Measurements from ENCODE around the gene FAM89B.

Gene FAM89B

DNA sequence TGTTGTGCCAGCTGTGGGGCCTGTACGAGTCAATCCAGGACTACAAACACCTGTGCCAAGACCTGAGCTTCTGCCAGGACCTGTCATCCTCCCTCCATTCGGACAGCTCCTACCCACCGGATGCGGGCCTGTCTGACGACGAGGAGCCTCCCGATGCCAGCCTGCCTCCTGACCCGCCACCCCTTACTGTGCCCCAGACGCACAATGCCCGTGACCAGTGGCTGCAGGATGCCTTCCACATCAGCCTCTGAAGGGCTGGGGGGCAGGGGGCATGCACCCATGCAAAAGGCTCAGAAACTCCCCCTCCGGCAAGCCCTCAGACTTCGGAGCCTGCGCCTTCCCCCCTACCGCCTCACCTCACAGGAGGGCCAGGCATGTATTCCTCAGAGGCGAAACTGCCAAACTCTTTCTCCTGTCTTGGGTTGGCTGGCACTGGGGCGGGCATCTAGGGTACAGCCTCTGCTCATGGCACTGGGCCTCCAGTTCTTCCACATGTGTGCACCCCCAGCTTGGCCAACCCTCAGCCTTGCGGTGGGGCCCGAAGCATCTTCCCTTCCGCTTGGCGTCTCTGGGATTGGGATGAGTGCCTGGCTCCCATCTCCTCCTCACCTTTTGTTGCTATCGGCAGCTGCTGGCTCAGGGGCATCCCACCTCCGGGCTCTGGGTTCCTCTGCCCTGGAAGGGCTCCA is 1.2 kb downstream of the FAM89B start:
- no peak for DNase-seq (ENCODE audit: low read depth)

DNA sequence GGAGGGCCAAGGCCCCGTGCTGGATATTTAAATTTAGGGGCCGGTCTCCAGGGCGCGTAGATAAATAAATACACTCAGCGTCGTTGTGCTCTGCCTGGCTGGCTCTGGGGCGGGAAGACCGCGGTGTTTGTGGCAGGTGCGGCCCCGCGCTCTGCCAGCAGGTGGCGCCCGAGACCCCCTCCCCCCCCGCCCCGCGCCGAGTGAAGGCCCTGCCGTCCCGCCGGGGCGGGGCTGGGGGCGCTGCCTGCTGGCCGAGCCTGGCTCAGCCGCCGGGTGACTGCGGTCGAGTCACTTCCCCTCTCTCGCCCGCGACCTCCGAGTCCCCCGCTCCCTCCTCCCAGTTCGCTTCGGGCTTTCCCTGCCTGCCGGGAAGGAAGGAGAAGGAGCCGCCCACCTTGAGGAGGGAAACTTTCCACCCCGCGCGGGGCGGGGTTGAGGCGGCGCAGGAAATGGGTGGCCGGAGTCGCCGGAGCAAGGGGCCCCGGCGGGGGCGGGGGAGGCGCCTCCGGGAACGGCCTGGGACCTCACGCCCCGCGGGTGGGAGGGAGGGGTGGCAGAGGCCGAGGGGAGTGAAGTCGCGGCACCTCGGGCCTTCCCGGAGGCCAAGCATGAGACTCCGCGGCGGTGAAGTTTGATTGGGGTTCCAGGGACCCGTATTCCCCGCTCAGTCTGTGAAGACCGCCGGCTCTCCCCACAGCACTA is 1.9 kb downstream of the FAM89B start:
- DNase-seq (ENCODE audit: low read depth), result peak; percentile 58

DNA sequence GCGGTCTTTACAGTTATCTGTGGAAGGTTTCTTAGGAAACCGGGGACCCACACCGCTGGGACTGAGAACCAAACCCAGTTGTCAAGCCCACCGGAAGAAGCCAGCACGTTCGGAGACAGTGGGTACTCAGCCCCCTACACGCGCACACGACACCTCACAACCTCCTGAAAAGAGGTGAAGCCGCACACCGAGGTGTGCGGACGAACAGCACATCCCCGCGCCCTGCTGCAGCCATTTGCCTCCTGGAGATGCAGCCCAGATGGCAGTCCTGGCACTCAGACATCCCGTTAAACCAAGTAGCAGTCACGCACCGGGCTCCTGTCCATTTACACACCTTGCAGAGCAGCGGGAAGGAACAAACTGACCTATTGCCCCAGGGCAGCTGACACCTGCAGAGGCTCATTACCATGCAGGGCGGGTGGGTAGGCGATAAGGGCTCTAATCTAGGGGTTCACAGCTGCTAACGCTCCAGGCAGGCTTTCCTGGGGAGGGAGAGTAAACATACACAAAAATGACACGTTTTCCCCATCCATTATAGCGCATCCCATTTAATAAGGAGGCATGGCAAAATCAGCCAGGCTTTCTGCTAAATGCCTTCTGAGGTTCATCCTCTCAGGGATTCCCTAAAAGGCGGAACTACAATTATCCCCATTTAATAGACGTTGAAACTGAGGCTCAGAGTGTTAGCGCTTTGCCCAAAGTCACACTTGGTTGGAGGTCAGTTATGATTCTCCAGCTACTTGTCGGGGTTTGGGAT is 2.7 kb downstream of the FAM89B start:
- DNase-seq (ENCODE audit: low read depth), result no peak

DNA sequence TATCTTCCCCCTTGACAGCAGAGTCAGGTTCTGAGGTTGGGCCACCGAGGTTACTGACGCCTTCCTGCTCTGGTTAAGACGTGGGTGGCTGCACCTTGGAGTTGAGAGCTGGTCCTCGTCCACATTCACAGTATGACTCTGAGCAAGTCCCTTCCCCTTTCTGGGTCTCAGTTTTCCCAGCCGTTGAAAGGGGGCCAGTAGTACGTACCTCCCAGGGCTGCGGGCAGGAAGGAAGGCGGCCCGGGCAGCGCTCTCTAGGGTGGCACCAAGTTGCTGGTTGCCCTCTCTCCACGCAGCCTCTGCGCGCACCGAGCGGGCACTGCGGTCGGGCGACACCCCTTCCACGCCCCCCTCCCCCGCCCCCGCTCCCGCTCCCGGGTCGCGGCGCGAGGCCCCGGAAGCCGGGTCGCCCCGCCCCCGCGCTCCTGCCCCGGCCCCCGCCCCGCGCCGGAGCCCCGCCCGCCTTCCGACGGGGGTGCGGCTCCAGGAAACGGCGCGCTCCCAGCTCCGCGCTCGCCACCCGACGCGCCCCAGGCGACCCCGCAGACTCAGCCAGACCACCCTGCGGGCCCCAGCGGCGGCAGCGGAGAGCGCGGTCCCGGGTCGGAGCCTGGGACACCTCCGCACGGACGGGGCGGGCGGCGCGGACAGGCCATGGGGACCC is 3.4 kb downstream of the FAM89B start, which contains the start of gene EHBP1L1:
Gene EHBP1L1 (plus strand): TSS at position 486 of the 664 bp plus-strand sequence. CDS start 250 bp downstream, outside the sequence.
- no peak for DNase-seq (ENCODE audit: low read depth)

DNA sequence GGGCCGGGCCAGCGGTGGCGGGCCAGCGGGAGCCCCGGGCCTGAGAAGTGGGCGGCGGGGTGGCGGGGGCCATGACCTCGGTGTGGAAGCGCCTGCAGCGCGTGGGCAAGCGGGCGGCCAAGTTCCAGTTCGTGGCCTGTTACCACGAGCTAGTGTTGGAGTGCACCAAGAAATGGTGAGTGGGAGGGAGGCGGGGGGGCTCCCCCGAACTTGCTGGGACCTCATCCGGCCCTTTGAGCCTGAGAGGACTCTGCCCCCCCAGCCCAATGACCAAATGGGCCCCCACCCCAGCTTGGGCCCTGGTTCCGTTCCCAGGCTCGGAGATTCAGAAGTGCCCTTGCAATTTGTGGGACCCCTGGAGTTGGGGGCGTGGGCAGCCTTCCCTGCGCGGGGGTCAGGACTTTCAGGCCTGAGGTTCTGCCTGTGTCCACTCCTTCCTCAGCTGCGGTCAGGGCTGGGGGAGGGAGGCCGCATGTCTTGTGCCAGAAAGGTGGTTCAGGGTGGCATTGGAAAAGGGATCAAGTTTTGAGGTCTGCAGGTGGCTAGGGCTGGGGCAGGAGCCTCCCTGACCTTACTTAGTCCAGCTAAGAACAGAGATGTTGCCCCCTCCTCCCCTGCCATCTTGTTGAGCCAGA is 4.0 kb downstream of the FAM89B start:
- no peak for DNase-seq (ENCODE audit: low read depth)

DNA sequence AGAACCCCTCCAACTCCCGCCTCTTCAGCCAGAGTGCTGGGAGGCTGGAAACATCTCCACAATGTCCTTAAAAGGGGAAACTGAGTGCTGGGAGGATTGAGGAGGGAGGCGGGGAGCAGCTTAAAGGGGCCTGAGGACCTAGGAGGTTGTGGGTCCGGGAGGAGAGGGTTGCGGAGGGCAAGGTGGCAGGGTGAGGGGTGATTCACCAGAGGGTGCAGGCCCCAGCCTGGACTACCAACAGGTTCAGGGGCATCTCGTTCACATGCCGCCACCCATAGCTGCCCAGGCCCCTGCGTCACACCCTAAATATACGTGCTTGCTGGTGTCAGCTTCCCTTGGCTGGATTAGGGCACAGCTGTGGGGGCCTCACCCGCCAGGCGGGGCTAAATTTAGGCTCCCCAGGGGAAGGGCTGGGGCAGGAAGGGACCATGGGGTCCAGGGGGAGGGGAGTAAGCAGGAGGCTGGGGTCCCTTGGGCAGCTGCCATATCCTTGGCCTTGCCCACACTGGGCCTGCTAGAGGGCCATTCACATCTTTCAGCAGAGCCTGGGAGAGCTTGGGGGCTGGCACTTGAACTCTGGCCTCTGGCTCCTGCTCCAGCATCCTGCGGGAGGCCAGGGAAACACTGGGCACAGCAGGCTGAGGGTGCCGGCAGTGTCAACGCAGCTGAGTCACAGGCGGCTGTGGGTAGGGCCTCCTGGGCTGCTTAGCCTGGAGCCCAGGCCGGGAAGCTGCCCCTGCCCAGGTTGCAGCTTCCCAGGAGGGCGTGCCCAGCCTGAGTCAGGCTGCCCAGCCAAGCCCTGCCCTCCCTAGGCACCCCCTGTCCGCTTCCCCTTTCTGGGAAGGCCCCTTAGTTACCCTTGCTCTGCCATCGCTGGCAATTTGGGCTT is 4.8 kb downstream of the FAM89B start:
- DNase-seq (ENCODE audit: low read depth), result no peak

DNA sequence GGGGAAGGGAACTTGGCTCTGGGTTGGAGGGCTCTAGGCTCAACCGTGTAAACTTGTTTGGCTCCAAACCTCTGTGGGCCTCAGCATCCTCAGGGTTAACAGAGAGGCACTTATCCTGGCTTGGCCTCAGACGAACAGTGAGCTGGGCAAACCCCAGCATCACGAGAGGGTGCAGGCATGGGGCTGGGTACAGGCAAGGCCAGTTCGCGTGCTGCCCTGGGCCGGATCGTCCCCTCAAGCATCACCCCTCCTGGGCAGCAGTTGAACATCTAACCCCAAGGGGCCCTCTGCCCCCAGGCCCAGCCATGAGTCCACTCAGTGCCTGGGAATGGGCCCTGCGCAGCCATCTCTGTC is 5.4 kb downstream of the FAM89B start:
- DNase-seq (ENCODE audit: low read depth), result no peak

DNA sequence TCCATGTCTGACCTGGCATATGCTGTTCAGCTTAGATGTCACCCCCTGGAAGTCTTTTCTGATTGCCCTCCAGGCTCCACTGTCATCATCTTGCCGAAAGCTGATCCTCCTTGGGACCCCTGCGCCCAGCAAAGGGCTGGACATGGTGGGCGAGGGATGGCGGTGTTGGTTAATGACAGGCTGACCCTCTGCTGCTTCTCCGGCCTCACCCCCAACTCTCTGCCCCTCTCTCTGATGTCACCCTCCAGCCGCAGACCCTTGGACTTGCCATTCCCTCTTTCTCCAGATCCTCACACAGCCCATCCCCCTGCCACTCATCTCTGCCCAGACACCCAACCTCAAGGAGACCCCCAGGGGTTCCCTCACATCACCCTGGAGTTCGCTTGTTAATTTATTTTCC is 5.8 kb downstream of the FAM89B start:
- no peak for DNase-seq (ENCODE audit: low read depth)

DNA sequence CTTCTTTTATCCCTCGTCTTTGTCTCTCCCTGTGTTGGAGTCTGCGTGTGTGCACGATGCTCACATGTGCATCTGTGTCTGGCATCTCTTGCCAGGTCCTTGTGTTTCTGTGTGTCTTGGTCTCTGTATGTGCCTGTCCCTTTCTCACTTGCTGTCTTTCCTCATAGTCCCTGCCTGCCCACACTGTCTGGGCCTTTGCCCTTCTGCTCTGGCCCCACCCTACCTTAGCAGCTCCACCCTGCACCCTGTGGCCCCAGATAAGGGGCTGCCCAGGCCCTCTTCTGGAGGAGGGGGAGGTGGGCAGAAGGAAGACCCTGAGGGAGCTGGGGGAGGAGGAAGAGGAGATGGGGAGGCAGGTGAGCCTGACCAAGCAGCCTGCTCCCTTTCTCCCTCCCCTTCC is 6.3 kb downstream of the FAM89B start:
- DNase-seq (ENCODE audit: low read depth), result no peak

DNA sequence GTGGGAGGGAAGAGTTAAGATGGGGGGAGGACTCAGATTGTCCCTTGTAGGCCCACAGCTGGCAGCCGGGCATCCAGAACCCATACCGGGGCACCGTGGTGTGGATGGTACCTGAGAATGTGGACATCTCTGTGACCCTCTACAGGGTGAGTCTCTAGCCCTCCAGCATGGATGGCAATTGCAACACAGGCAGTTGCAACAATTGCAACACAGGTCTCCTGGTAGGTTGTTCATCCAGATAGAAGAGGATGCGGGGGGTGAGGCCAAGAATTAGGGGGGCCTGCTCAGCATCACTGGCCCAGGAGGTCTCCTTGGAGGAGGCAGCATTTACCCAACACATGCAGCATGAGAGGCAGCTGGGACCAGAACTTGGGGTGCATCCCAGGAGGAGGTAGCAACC is 7.0 kb downstream of the FAM89B start:
- DNase-seq (ENCODE audit: low read depth), result no peak

DNA sequence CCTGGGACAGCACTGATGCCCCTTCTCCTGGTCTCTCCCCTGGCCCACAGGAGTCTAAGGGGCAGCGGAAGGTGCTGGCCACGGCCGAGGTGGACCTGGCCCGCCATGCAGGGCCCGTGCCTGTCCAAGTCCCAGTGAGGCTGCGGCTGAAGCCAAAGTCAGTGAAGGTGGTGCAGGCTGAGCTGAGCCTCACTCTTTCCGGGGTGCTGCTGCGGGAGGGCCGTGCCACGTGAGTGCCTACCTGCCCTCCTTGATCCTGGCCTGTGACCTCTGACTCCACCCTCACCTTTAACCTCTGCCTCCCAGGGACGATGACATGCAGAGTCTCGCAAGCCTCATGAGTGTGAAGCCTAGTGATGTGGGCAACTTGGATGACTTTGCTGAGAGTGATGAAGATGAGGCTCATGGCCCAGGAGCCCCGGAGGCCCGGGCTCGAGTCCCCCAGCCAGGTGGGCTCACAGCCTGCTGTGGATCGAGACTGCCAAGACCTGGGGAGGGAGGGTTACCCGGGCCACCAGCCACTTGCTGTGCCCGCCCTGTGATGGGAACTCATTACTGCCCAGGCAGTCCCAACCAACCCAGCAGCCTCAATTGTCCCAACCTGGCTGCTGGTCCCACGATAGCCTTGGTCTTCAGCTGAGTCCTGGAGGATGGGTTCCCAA is 7.8 kb downstream of the FAM89B start:
- DNase-seq (ENCODE audit: low read depth), result no peak

DNA sequence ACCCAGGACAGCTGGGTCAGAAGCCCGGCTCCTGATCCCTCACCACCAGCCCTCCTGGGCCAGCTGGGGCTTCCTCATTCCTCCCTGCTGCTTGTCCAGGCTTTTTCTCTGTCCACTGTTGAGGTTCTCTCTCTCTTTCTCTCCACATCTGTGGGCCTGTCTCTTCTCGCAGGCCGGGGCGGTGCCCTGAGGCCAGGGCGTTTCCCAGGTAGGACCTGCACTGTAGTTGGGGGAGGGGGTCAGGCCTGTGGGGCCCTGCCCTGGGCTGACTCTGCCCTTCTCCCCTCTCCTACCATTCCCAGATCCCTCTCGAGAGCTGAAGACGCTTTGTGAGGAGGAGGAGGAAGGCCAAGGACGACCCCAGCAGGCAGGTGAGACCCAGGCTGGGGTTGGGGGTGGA is 8.4 kb downstream of the FAM89B start:
- DNase-seq (ENCODE audit: low read depth), result no peak

DNA sequence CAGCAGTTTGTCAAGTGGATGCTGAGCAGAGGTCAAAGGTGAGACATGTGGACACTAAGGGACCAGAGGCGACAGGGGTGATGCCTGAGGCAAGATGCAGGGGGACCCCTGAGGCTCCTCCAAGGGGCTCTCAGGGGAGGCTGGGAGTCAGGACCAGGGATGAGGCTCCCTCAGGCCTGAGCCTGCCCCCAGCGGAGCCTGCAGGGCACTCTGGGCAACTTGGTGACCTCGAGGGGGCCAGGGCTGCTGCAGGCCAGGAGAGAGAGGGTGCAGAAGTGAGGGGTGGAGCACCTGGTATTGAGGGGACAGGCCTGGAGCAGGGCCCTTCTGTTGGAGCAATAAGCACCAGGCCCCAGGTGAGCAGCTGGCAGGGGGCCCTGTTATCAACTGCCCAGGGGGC is 9.6 kb downstream of the FAM89B start:
- DNase-seq (ENCODE audit: low read depth), result no peak

DNA sequence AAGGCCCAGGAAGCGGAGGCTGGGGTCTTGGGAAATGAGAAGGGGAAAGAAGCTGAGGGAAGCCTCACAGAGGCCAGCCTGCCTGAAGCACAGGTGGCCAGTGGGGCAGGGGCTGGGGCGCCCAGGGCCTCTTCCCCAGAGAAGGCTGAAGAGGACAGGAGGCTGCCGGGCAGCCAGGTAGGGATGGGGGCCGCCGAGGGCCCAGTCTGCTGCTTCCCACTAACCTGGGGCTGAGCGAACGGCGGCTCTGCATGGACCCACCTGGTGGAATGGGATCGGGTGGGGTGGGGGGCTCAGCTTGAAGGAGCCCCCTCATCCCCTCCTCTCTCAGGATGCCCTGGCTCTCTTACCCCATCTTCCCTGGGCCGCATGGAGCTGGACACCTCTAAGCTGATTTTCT is 11.3 kb downstream of the FAM89B start:
- no peak for DNase-seq (ENCODE audit: low read depth)

DNA sequence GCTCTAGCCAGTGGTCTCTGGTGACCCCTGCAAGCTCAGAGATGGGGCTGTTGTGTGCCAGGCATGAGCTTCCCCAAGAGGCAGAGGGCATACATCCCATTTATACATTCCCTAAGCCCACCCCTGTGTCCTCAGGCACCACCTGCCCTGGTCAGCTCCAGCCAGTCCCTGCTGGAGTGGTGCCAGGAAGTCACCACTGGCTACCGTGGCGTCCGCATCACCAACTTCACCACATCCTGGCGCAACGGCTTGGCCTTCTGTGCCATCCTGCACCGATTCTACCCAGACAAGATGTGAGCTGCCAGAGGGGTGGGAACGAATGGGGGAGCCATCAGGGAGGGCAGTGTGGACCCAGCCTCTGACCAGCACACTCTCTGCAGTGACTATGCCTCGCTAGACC is 11.8 kb downstream of the FAM89B start:
- no peak for DNase-seq (ENCODE audit: low read depth)

DNA sequence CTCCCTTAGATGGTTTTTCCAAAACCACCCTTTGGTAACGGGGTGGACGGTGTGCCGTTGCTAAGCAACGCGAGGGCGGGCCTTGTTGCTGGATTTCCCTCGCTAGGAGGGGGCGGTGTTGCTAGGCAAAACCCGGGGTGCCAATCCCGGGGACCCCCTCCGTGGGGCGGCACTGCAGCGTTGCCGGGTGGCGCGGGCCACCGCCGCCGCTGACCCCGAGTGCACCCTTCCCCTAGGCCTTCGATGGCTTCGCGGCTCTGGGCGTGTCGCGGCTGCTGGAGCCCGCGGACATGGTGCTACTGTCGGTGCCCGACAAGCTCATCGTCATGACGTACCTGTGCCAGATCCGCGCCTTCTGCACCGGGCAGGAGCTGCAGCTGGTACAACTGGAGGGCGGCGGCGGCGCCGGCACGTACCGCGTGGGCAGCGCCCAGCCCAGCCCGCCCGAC is 12.4 kb downstream of the FAM89B start:
- no peak for DNase-seq (ENCODE audit: low read depth)

DNA sequence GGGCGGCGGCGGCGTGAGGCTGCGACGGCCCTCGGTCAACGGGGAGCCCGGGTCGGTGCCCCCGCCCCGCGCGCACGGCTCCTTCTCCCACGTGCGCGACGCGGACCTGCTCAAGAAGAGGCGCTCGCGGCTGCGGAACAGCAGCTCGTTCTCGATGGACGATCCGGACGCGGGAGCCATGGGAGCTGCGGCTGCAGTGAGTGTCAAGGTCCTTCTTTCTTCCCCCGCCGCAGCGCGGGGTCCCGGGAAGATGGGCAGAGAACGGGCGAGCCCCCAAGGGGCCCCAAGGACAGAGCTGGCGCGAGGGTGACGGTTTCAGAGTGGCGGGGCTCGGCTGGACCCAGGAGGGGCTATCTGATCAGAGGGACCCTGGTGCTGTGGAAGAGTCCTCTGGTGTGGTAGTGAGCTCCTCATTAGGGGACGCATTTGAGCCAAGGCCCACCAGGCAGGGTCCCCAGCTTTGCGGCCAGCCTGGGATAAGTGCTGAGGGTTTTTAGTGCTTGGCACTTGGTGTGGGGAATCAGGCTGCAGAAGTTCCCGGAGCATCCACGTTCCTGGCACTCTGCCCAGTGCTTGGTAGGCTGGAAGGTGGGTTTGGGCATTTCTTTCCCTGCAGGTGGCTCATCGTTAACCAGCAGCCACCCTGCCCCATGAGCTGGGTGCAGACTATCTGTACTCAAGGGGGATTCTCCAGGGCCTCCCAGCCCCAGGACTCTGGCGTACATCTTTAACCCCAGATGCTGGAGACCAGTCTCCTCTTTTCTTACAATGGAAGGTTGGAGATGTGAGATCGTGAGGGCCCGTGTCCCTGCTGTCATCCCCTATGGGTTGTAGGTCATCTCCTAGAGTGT is 13.3 kb downstream of the FAM89B start:
- DNase-seq (ENCODE audit: low read depth), result no peak

DNA sequence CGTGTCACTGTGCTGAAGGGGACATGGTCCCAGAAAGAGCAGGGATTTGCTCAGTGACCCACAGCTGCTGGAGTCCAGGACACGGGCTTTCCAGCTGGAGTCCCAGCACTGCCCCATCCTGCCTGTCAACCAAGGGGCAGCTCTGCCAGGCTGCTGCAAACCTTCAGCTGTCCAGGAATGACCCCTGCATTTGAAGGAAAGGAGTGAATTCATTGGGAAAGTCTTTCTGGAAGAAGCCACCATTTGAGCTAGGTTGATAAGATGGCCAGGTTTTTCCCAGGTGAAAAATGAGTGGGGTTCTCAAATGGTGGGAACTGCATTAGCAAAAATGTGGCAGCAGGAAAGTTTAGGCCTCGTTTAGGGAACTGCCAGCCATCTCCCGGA is 13.9 kb downstream of the FAM89B start:
- no peak for DNase-seq (ENCODE audit: low read depth)

DNA sequence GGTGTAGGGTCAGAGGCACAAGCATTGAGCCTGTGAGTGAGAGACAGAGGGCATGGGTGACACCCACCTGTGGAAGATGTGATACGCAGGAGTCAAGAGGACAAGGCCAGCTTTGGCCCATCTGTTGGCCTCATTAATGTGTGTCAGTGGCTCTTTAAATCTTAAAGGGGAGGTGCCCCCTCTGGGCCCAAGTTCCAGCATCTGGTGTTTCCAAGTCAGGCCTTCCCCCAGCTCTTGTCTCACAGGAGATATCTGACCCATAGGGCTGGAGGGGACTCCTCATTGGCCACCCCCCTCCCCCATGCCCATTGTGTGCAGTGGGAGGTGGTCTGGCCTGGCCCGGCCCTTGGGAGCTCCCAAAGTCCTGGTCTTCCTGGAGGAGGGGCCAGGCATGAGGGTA is 14.3 kb downstream of the FAM89B start:
- DNase-seq (ENCODE audit: low read depth), result no peak
